GM21576 (cell line): ENCODE results near the gene MAPK1.
"Not testable (repeated sequence)": the region's sequence is repeated elsewhere in the genome, so short reads cannot be mapped to it uniquely, and the experiment has no call there.

Experiments
- ATAC-seq: cut with Tn5 transposase; IDR thresholded peaks from one replicate; pipeline ENCODE4 v1.9.1; 2021; ENCODE audit warnings: mild to moderate bottlenecking, moderate library complexity; ENCODE audit not compliant: unreplicated experiment

The MAPK1 gene

GRCh38 chr22:21823740-21824444 is 43.6 kb downstream of the MAPK1 start:
- ATAC-seq: no peak

GRCh38 chr22:21819183-21819770 is 48.2 kb downstream of the MAPK1 start:
- ATAC-seq: no peak

- ATAC-seq: no peak
These were observed 48.8 kb downstream of the MAPK1 start for GRCh38 chr22:21818487-21819182.

GRCh38 chr22:21817497-21817853 is 50.0 kb downstream of the MAPK1 start:
- ATAC-seq: not testable (repeated sequence)

GRCh38 chr22:21816787-21817496 is 50.5 kb downstream of the MAPK1 start:
- no peak for ATAC-seq

- ATAC-seq: no peak
These were observed 51.0 kb downstream of the MAPK1 start for GRCh38 chr22:21816472-21816786.

GRCh38 chr22:21815958-21816357 is 51.5 kb downstream of the MAPK1 start:
- no peak for ATAC-seq

GRCh38 chr22:21815357-21815756 is 52.1 kb downstream of the MAPK1 start:
- no peak for ATAC-seq

GRCh38 chr22:21811982-21812381 is 55.5 kb downstream of the MAPK1 start:
- no peak for ATAC-seq

- ATAC-seq: no peak
These were observed 59.6 kb downstream of the MAPK1 start for GRCh38 chr22:21807544-21808529.

GRCh38 chr22:21805325-21805724 is 62.1 kb downstream of the MAPK1 start:
- ATAC-seq: not testable (repeated sequence)

GRCh38 chr22:21803811-21804249 is 63.6 kb downstream of the MAPK1 start:
- no peak for ATAC-seq

GRCh38 chr22:21802673-21803072 is 64.8 kb downstream of the MAPK1 start:
- ATAC-seq: no peak

- ATAC-seq: no peak
These were observed 65.4 kb downstream of the MAPK1 start for GRCh38 chr22:21802056-21802455.

- not testable (repeated sequence) for ATAC-seq
These were observed 66.2 kb downstream of the MAPK1 start for GRCh38 chr22:21801304-21801644.

- no peak for ATAC-seq
These were observed 66.7 kb downstream of the MAPK1 start for GRCh38 chr22:21800552-21801303.

GRCh38 chr22:21797444-21798221 is 69.8 kb downstream of the MAPK1 start:
- no peak for ATAC-seq

GRCh38 chr22:21796863-21797262 is 70.6 kb downstream of the MAPK1 start:
- ATAC-seq: no peak

- ATAC-seq: no peak
These were observed 71.2 kb downstream of the MAPK1 start for GRCh38 chr22:21796231-21796630.
